GM13977 (cell line): ENCODE results near the gene PDE4B.
"Not testable (repeated sequence)": the region's sequence is repeated elsewhere in the genome, so short reads cannot be mapped to it uniquely, and the experiment has no call there.

Source experiments
- DNase-seq: peaks from one replicate; pipeline ENCODE4 v3.0.0; 2012; ENCODE audit warnings: low spot score
- in situ Hi-C: fragments of 300-500 bp; cut with MboI; formaldehyde crosslinking; loops from one replicate; pipeline ENCODE4 v1.12.0; 2022; ENCODE audit warnings: low sequenced_read_pairs, low pct_unique_long_range_greater_than_20kb, mixed read lengths, inconsistent platforms; ENCODE audit not compliant: unreplicated experiment
- TF ChIP-seq, protein P1 (sequence below): IDR thresholded peaks from 2 replicates; pipeline ENCODE4 v1.5.1; 2012; ENCODE audit warnings: mild to moderate bottlenecking, control low read depth; ENCODE audit not compliant: insufficient read depth; ENCODE audit errors: extremely low read depth, missing control alignments

Gene PDE4B

DNA sequence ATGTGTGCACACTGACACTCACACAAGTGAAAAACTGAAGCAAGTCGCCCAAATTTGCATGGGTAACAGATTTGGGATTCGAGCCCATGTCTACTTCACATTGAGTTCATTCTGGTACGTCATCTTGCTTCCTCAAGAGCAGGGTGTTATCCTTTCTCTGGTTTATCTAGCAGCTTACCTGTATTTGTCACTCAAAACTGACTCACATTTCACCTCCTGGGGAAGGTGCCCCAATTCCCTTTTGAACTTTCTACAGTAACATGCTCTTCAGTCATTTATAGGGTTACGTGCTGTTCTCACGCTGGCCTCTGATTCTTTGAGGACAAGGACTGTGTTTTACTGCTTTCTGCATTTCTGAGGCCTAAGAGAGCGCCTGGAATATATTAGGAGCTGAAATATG is 162.8 kb downstream of the PDE4B start:
- in situ Hi-C loops = loop anchor here (25.0 kb wide), 1 partner anchor 507 kb away; no protein-coding TSS in a partner anchor
- DNase-seq = no peak
- TF ChIP-seq, protein P1, sequence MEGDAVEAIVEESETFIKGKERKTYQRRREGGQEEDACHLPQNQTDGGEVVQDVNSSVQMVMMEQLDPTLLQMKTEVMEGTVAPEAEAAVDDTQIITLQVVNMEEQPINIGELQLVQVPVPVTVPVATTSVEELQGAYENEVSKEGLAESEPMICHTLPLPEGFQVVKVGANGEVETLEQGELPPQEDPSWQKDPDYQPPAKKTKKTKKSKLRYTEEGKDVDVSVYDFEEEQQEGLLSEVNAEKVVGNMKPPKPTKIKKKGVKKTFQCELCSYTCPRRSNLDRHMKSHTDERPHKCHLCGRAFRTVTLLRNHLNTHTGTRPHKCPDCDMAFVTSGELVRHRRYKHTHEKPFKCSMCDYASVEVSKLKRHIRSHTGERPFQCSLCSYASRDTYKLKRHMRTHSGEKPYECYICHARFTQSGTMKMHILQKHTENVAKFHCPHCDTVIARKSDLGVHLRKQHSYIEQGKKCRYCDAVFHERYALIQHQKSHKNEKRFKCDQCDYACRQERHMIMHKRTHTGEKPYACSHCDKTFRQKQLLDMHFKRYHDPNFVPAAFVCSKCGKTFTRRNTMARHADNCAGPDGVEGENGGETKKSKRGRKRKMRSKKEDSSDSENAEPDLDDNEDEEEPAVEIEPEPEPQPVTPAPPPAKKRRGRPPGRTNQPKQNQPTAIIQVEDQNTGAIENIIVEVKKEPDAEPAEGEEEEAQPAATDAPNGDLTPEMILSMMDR = no peak

DNA sequence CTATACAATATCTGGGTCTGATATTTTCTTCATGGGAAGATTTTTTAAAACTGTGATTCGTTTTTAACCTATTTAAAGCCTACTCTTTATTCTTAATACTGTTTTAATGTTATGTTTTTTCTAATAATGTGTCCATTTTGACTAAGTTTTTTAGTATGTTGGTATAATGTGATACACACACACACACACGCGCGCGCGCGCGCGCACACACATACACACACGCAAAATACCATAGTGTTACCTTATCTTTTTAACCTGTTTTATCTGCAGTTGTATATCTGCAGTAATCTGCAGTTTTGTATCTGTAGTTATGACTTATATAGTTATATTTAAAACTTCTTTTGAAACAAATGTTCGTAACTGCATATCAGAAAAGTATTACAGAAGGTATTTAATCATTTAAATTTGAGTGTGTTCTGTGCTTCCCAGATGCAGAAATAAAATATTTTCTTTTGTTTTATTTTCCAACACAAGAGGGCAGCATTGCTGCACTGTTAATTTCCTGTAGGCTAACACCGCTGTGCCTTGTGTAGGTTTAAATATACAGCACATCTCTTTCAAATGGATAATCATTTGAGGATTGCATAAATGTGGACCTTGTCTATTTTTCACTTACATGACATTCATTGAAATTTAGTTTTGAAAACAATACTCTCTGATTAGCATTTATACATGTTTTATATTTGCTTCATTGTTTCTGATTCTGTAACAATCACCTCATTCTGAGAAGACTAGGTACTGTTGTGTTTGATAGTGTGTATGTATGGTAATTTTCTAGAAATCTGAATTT is 166.1 kb downstream of the PDE4B start:
- TF ChIP-seq, protein P1 = peak; percentile 66
- in situ Hi-C loops = loop anchor here (25.0 kb wide), 1 partner anchor 504 kb away; no protein-coding TSS in a partner anchor
- DNase-seq = peak; percentile 9

DNA sequence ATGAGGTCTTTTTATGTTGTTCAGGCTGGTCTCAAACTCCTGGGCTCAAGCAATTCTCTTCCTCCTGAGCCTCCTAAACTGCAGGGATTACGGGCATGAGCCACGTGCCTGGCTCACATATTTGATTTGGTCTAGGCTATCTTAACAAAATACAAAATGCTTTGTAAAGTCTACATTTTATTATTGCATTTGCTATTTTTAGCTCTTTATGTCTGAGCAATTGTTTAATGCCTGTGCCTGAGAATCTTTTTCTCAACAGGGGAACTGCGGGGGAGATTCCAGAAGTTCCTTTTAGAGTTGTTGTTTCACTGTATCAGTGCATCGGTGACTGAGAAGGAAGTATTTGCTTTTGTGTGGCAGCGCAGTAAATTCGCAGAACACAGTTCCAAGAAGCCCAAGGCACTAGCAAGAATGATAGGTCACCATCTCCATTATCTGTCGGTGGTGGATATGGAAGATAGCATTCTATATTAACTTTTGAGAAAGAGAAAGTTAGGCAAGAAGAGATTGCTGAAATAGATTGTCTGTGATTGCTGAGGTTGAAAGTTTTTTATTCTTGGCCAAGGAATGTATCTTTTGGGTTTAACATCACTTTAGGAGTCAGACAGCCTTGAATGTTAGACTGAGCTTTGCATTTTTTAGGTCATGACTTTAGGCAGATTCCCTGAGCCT is 167.3 kb downstream of the PDE4B start:
- DNase-seq = no peak
- in situ Hi-C loops = loop anchor here (10.0 to 25.0 kb wide), 2 partner anchors 285 to 502 kb away; no protein-coding TSS in a partner anchor
- TF ChIP-seq, protein P1 = no peak

GRCh38 chr1:65963156-65963888 is 170.6 kb downstream of the PDE4B start:
- DNase-seq = no peak
- TF ChIP-seq, protein P1 = no peak
- in situ Hi-C loops = loop anchor here (10.0 to 25.0 kb wide), 2 partner anchors 281 to 499 kb away; no protein-coding TSS in a partner anchor

DNA sequence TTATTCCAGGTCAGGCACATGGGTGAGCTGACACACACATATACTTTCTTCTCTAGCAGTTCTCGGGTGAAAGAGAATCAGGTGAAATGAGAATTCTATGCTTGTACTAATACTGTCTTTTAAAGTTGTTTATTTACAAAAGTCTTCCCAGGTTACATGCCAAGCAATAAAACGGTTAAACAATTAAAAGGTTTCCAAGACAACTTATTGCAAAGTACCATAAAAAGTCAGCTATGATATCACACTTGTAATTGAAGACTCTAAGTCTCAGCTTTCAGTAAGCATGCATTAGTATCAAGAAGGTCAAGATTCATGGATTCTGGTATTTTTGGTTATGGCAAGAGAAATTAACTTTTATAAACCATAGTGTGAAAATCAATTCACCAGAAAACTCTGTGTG is 171.4 kb downstream of the PDE4B start:
- TF ChIP-seq, protein P1 = no peak
- DNase-seq = no peak
- in situ Hi-C loops = loop anchor here (10.0 to 25.0 kb wide), 2 partner anchors 281 to 498 kb away; no protein-coding TSS in a partner anchor

DNA sequence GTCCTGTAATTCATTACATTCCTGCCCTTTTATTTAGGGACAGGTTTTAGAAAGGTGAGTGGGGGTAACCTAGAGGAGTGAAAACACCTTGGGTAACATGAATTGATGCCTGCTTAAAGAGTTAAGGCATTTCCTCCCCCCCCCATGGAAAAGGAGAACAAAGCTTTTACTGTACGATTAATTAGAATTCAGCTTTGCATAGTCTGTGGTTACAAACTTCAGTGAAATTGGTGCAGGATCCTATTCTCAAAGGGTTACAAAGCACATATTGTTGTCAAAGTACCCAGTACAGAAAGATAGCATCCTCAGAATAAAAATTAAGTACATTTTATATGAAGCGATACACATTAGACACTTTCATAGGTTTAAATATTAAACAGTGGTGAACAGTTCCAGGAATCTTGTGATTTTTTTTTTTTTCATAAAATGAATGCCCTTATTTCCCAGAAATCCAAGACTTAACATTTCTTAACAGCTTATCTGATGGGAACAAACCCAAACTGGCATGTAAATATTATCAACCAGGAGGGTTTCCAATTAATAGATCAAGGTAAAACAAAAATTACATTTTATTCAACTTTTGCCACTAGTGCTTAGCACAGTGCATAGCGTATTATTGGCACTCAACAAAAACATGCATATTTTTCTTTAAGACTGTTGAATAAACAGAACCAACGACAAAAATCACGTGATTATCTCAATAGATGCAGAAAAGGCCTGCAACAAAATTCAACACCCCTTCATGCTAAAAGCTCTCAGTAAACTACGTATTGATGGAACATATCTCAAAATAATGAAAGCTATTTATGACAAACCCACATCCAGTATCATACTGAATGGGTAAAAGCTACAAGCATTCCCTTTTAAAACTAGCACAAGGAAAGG is 172.7 kb downstream of the PDE4B start:
- no peak for DNase-seq
- in situ Hi-C loops = loop anchor here (10.0 to 25.0 kb wide), 2 partner anchors 279 to 497 kb away; no protein-coding TSS in a partner anchor
- TF ChIP-seq, protein P1 = no peak

- not testable (repeated sequence) for DNase-seq
- in situ Hi-C loops = loop anchor here (10.0 to 25.0 kb wide), 2 partner anchors 277 to 495 kb away; no protein-coding TSS in a partner anchor
Observed at GRCh38 chr1:65967492-65967891, 174.8 kb downstream of the PDE4B start.
